Sigmoid colon (tissue), 7 donors: Measurements from ENCODE around the gene FAM124B. TPM values are rescaled to one million over a fixed set of nuclear protein-coding genes. Genes with fewer than 3 reads are reported as not detected.
"Not testable (repeated sequence)": the region's sequence is repeated elsewhere in the genome, so short reads cannot be mapped to it uniquely, and the experiment has no call there.

Experiments
- DNase-seq: peaks from one replicate; pipeline ENCODE4 v3.0.0-alpha.2; 2019
- H3K27ac ChIP-seq, 4 donors: fragments of 200-600 bp; sonication (generic); one replicate each; pipeline ENCODE4 v1.5.1; 2016 to 2019; ENCODE audit warnings: mild to moderate bottlenecking in 1 of 4
- H3K27me3 ChIP-seq, 3 donors: fragments of 200-600 bp; sonication (generic); one replicate each; pipeline ENCODE4 v1.5.1; 2019; ENCODE audit warnings: mild to moderate bottlenecking in 1 of 3
- H3K36me3 ChIP-seq, 4 donors: fragments of 200-600 bp; sonication (generic); one replicate each; pipeline ENCODE4 v1.5.1; 2016 to 2019
- H3K4me1 ChIP-seq, 4 donors: fragments of 200-600 bp; sonication (generic); one replicate each; pipeline ENCODE4 v1.5.1; 2017 to 2019
- H3K4me3 ChIP-seq, 4 donors: fragments of 200-600 bp; sonication (generic); one replicate each; pipeline ENCODE4 v1.5.1; 2017 to 2019; ENCODE audit warnings: mild to moderate bottlenecking in 2 of 4, moderate library complexity in 1 of 4
- H3K9me3 ChIP-seq, 4 donors: fragments of 200-600 bp in 3 of 4; sonication (generic) in 3 of 4; one replicate each; pipeline versions ENCODE4 v1.5.1 to v1.6.1; 2013 to 2019
- CTCF ChIP-seq, 4 experiments: fragments of 450-650 bp in 3 of 4; fragments of 200-600 bp in 1 of 4; IDR thresholded peaks; one replicate each; pipeline ENCODE4 v1.5.1; 2016 to 2019; ENCODE audit warnings: antibody characterized with exemption in 4 of 4, mild to moderate bottlenecking in 3 of 4, moderate library complexity in 2 of 4
- EP300 ChIP-seq, 4 donors: sonication (generic); formaldehyde crosslinking; IDR thresholded peaks; one replicate each; pipeline ENCODE4 v1.6.1; 2017; ENCODE audit warnings: antibody characterized with exemption in 4 of 4
- POLR2A ChIP-seq, 2 donors: fragments of 450-650 bp; IDR thresholded peaks; one replicate each; pipeline ENCODE4 v1.6.1; 2016; ENCODE audit warnings: antibody characterized with exemption in 2 of 2, mild to moderate bottlenecking in 2 of 2, moderate library complexity in 2 of 2
- POLR2AphosphoS5 ChIP-seq, 4 donors: sonication (generic); formaldehyde crosslinking; IDR thresholded peaks; one replicate each; pipeline ENCODE4 v1.6.1; 2017; ENCODE audit warnings: antibody characterized with exemption in 4 of 4
- WGBS, 2 donors: extraction: QIAGEN DNeasy Blood & Tissue Kit; methylation state at CpG; one replicate each; pipeline ENCODE4 v1.1.7; 2013; 5-methylcytosine and 5-hydroxymethylcytosine counted together
- intact Hi-C: fragments of 100-400 bp; cut with DNase I; formaldehyde crosslinking; loops from one replicate; pipeline ENCODE4 v1.15.1; 2023
- polyA plus RNA-seq, 3 donors: library from polyadenylated mRNA; stranded (reverse); fragments of 200-250 nt; gene quantifications; one replicate each; pipeline ENCODE4 v1.2.3, GENCODE V29; 2013
- total RNA-seq, 4 donors: library from RNA; depleted of rRNA; stranded (reverse); fragments of >200 nt; gene quantifications; one replicate each; pipeline ENCODE4 v1.1.0, GENCODE V29; 2016
- donor health status: healthy with polysubstance abuse.
- donor health status: Bipolar disorder and iron deficiency.
- donor health status: healthy.

Gene FAM124B
- total and polyA plus RNA-seq, 7 donors: 0.23 to 1.9 (median 0.81) TPM

GRCh38 chr2:224386876-224387275 is 15.0 kb downstream of the FAM124B start:
- Histone ChIP-seq H3K27ac (no peak overlapping the region), H3K4me3 (no peak overlapping the region), H3K27me3 (no peaks in the 10 kb centered on the region), H3K36me3 (no peaks in the 10 kb centered on the region), H3K9me3 (no peaks in the 10 kb centered on the region), H3K4me1 (peaks cover 0 to 3% (median 0%) of the 10 kb centered on the region in 4 donors)
- intact Hi-C loops: no loop called here
- TF ChIP-seq POLR2A (IDR thresholded peaks at IDR 0.05) (no peak), EP300 (IDR thresholded peaks at IDR 0.05) (no peak), POLR2AphosphoS5 (IDR thresholded peaks at IDR 0.05) (no peak), CTCF (IDR thresholded peaks at IDR 0.05) (no peak)
- WGBS, 2 donors: 92 to 93% methylated on average over 2 of the region's 2 CpGs
- DNase-seq: no peak

- H3K36me3 ChIP-seq: no peaks in the 10 kb centered on the region
- no peak for TF ChIP-seq EP300 (IDR thresholded peaks at IDR 0.05)
- H3K27ac ChIP-seq: no peak overlapping the region
- intact Hi-C loops: no loop called here
- no peak for DNase-seq
- no peaks in the 10 kb centered on the region for H3K27me3 ChIP-seq
- WGBS, 2 donors: 90 to 92% methylated on average over 9 of the region's 9 CpGs
- H3K9me3 ChIP-seq: no peaks in the 10 kb centered on the region
- H3K4me3 ChIP-seq: no peak overlapping the region
- peaks cover 0 to 7% (median 0%) of the 10 kb centered on the region in 4 donors for H3K4me1 ChIP-seq
These were observed 18.8 kb downstream of the FAM124B start for GRCh38 chr2:224382973-224383555.

- DNase-seq, H3K27ac ChIP-seq, H3K36me3 ChIP-seq, H3K4me1 ChIP-seq, H3K27me3 ChIP-seq, intact Hi-C loops, H3K9me3 ChIP-seq, H3K4me3 ChIP-seq: not testable (repeated sequence)
- WGBS, 2 donors: 91 to 93% methylated on average over 2 of the region's 2 CpGs
These were observed 19.6 kb downstream of the FAM124B start for GRCh38 chr2:224382280-224382647.

GRCh38 chr2:224381521-224382279 is 20.2 kb downstream of the FAM124B start:
- WGBS, 2 donors: 80 to 88% methylated on average over 6 of the region's 6 CpGs
- peaks cover 0 to 7% (median 0%) of the 10 kb centered on the region in 4 donors for H3K4me1 ChIP-seq
- no peaks in the 10 kb centered on the region for H3K27me3 ChIP-seq
- no peak overlapping the region for H3K4me3 ChIP-seq
- no peaks in the 10 kb centered on the region for H3K36me3 ChIP-seq
- TF ChIP-seq EP300 (IDR thresholded peaks at IDR 0.05) (no peak), POLR2A (IDR thresholded peaks at IDR 0.05) (no peak), POLR2AphosphoS5 (IDR thresholded peaks at IDR 0.05) (no peak), CTCF (IDR thresholded peaks at IDR 0.05) (no peak)
- H3K9me3 ChIP-seq: no peaks in the 10 kb centered on the region
- no peak overlapping the region for H3K27ac ChIP-seq
- no peak for DNase-seq
- intact Hi-C loops: no loop called here

GRCh38 chr2:224379986-224380385 is 21.9 kb downstream of the FAM124B start:
- Histone ChIP-seq H3K27ac (no peak overlapping the region), H3K4me1 (peaks cover 0 to 7% (median 0%) of the 10 kb centered on the region in 4 donors), H3K9me3 (no peaks in the 10 kb centered on the region), H3K27me3 (no peaks in the 10 kb centered on the region), H3K4me3 (no peak overlapping the region), H3K36me3 (no peaks in the 10 kb centered on the region)
- intact Hi-C loops: no loop called here
- WGBS, 2 donors: 84 to 86% methylated on average over 1 of the region's 1 CpG
- peak; percentile 73 for DNase-seq
- TF ChIP-seq EP300 (IDR thresholded peaks at IDR 0.05) (no peak), POLR2AphosphoS5 (IDR thresholded peaks at IDR 0.05) (peak in 1 of 4 donors; percentile 14), CTCF (IDR thresholded peaks at IDR 0.05) (no peak), POLR2A (IDR thresholded peaks at IDR 0.05) (no peak)
